HEK293 (cell line): Measurements from ENCODE around the gene NT5C2.
"Not testable (repeated sequence)": the region's sequence is repeated elsewhere in the genome, so short reads cannot be mapped to it uniquely, and the experiment has no call there.

Experiments
- CTCF ChIP-seq: fragments of 450-650 bp; formaldehyde crosslinking; IDR thresholded peaks from 2 replicates; pipeline ENCODE4 v1.5.1; 2016; ENCODE audit warnings: missing biosample characterization, missing genetic modification characterization
- SETDB1 ChIP-seq: IDR thresholded peaks from one replicate; pipeline ENCODE4 v1.6.1; 2017; ENCODE audit warnings: mild to moderate bottlenecking, low read length, moderate library complexity, mixed read lengths; ENCODE audit not compliant: insufficient read length
- ZNF324 ChIP-seq: fragments of 450-650 bp; formaldehyde crosslinking; IDR thresholded peaks from 2 replicates; pipeline ENCODE4 v1.5.1; 2016; ENCODE audit warnings: missing biosample characterization, missing genetic modification characterization

GRCh38 chr10:103135168-103135567 lies 57.9 kb downstream of the NT5C2 start:
- not testable (repeated sequence) for TF ChIP-seq CTCF; SETDB1; ZNF324 (tag by site-specific recombination)
